HepG2 (cell line): ENCODE measurements around the gene CYP26B1. TPM values are rescaled to one million over a fixed set of nuclear protein-coding genes. Genes with fewer than 3 reads are reported as not detected.

Experiments
- ARID5B ChIP-seq: IDR thresholded peaks from 2 replicates; pipeline ENCODE4 v1.4.0; 2020; ENCODE audit warnings: mild to moderate bottlenecking, missing genetic modification reagents
- ZFYVE20 ChIP-seq: sonication (generic); formaldehyde crosslinking; IDR thresholded peaks from 2 replicates; pipeline ENCODE4 v1.8.0; 2023; ENCODE audit warnings: low read depth, mild to moderate bottlenecking, moderate library complexity, missing genetic modification reagents, borderline replicate concordance
- ZNF142 ChIP-seq: sonication (generic); formaldehyde crosslinking; IDR thresholded peaks from 2 replicates; pipeline ENCODE4 v1.4.0; 2020; ENCODE audit warnings: missing genetic modification reagents
- polyA plus RNA-seq, 8 experiments: library from polyadenylated mRNA; depleted of rRNA in 3 of 8; stranded (reverse) in 7 of 8; unstranded in 1 of 8; fragments of >200 nt; fragmentation: Illumina TruSeq in 4 of 8; extraction: Trizol in 4 of 8; gene quantifications; 2 replicates each; pipeline versions ENCODE4 v1.2.1 to v1.2.3, GENCODE V29; 2011 to 2016; ENCODE audit warnings: low read depth in 4 of 8, missing spikeins in 1 of 8, mixed read lengths in 1 of 8; ENCODE audit not compliant: insufficient read depth in 1 of 8
- total RNA-seq, 5 experiments: library from RNA; depleted of rRNA; stranded (reverse); fragments of >200 nt; fragmentation: Illumina TruSeq; extraction: Trizol; gene quantifications; 2 replicates each; pipeline ENCODE4 v1.2.3, GENCODE V29; 2016; ENCODE audit warnings: low read depth in 1 of 5

CYP26B1 gene
- total and polyA plus RNA-seq, 2 of the 13 experiments (the other 11 are each of a cell fraction or from before 2014, with no cell fraction given) = 0.05 to 0.07 TPM

GRCh38 chr2:72116081-72116533 is 31.6 kb downstream of the CYP26B1 start (continued):
- TF ChIP-seq ARID5B (no peak), ZFYVE20 (CRISPR knock-in tag) (no peak), ZNF142 (CRISPR knock-in tag) (no peak)
